Smooth muscle cell (in vitro differentiated cells): ENCODE results near the gene PSMB3. TPM values are rescaled to one million over a fixed set of nuclear protein-coding genes. Genes with fewer than 3 reads are reported as not detected.

Source experiments
- DNase-seq: peaks from one replicate; lab custom pipeline; 2025; ENCODE audit not compliant: unreplicated experiment; lab: John Stamatoyannopoulos, UW
- H2AFZ ChIP-seq: fragments of 200-600 bp; sonication (generic); 2 replicates; pipeline ENCODE4 v1.6.0; 2016; ENCODE audit warnings: antibody characterized with exemption, low read depth, mild to moderate bottlenecking
- H3F3A ChIP-seq: fragments of 200-600 bp; sonication (generic); 2 replicates; pipeline ENCODE4 v1.6.0; 2017; ENCODE audit warnings: antibody characterized with exemption, low read depth
- H3K27ac ChIP-seq: fragments of 200-600 bp; sonication (generic); 2 replicates; pipeline ENCODE4 v1.5.1; 2016; ENCODE audit warnings: low read depth, mild to moderate bottlenecking
- H3K27me3 ChIP-seq: fragments of 200-600 bp; sonication (generic); 2 replicates; pipeline ENCODE4 v1.6.1; 2016; ENCODE audit warnings: low read depth, mild to moderate bottlenecking
- H3K36me3 ChIP-seq: fragments of 200-600 bp; sonication (generic); 2 replicates; pipeline ENCODE4 v1.5.1; 2016; ENCODE audit warnings: low read depth
- H3K4me1 ChIP-seq: fragments of 200-600 bp; sonication (generic); 2 replicates; pipeline ENCODE4 v1.5.1; 2016; ENCODE audit warnings: low read depth
- H3K4me2 ChIP-seq: fragments of 200-600 bp; sonication (generic); 2 replicates; pipeline ENCODE4 v1.6.0; 2016; ENCODE audit warnings: mild to moderate bottlenecking
- H3K4me3 ChIP-seq: fragments of 200-600 bp; sonication (generic); 2 replicates; pipeline ENCODE4 v1.5.1; 2016; ENCODE audit warnings: mild to moderate bottlenecking
- H3K79me2 ChIP-seq: fragments of 200-600 bp; sonication (generic); 2 replicates; pipeline ENCODE4 v1.6.0; 2016; ENCODE audit warnings: low read depth, mild to moderate bottlenecking
- H3K9ac ChIP-seq: fragments of 200-600 bp; sonication (generic); 2 replicates; pipeline ENCODE4 v1.6.0; 2016; ENCODE audit warnings: low read depth
- H3K9me3 ChIP-seq: fragments of 200-600 bp; sonication (generic); replicated peaks from 2 replicates; pipeline ENCODE4 v1.5.1; 2016; ENCODE audit warnings: low read depth
- H4K20me1 ChIP-seq: fragments of 200-600 bp; sonication (generic); 2 replicates; pipeline ENCODE4 v1.6.0; 2016; ENCODE audit warnings: low read depth
- WGBS: methylation state at CpG from one replicate; pipeline ENCODE4 v1.1.7; 2016; ENCODE audit warnings: low lambda C conversion rate; 5-methylcytosine and 5-hydroxymethylcytosine counted together
- polyA plus RNA-seq: library from polyadenylated mRNA; unstranded; fragments of >200 nt; fragmentation: Nextera tagmentation; extraction: Ambion mirVana; gene quantifications from 2 replicates; pipeline ENCODE4 v1.2.1, GENCODE V29; 2016
- total RNA-seq: library from RNA; depleted of rRNA; stranded (reverse); fragments of >200 nt; gene quantifications from 2 replicates; pipeline ENCODE4 v1.2.3, GENCODE V29; 2014
- TF ChIP-seq, protein P1 (sequence below): fragments of 200-600 bp; sonication (generic); IDR thresholded peaks from 2 replicates; pipeline ENCODE4 v1.5.1; 2017; ENCODE audit warnings: borderline replicate concordance, mild to moderate bottlenecking, antibody characterized with exemption; ENCODE audit not compliant: insufficient read depth, poor library complexity, severe bottlenecking

The PSMB3 gene
- 265 and 312 TPM in 2 replicates for total RNA-seq
- polyA plus RNA-seq: 346 and 358 TPM in 2 replicates

DNA sequence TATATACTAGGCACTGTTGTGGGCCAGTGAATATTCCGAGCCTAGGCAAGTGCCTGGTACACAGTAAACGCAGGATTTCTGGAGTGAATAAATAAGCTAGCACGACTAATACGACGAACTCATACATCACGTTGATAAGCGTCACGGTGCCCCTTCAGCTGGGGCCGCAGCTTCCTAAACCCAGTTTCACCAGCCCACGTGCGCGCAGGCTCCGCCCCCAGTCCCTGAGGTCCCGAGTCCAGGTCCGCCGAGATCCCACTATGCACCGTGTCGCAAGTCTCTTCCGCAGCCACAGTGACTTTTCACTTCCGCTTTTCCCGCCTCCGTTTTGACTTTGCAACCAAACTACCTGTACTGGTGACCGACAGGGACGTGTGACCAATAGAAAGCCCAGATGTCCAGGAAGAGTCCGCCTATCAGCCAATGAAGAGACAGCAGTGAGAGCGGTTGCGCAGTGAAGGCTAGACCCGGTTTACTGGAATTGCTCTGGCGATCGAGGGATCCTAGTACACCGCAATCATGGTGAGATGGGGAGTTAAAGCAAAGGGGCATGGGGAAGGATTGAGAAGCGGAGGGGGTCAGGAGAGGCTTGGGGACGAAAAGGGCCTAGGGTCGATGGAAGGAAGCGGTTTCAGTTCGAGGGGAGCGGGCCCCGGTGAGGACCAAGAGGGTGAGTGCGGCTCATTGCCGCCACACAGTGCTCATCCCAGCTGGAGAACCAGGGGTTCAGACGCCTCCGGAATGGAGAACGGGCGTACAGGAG lies at the start of gene PSMB3:
PSMB3 (plus strand) TSS at position 434 of the 763 bp plus-strand sequence; CDS start at position 520, 86 bp downstream.
- H3F3A ChIP-seq: peaks cover 11% of the 10 kb centered on the region
- H3K4me1 ChIP-seq: peaks cover 20% of the 10 kb centered on the region
- H4K20me1 ChIP-seq: no peaks in the 10 kb centered on the region
- H3K27ac ChIP-seq: peak within 1 kb of the TSS; percentile 38
- peak within 1 kb of the TSS; percentile 72 for H3K4me3 ChIP-seq
- peak within 1 kb of the TSS; percentile 98 for H3K4me2 ChIP-seq
- DNase-seq: peak; percentile 75
- peaks cover 6% of the 10 kb centered on the region for H3K27me3 ChIP-seq
- peaks cover 26% of the 10 kb centered on the region for H3K79me2 ChIP-seq
- peak within 1 kb of the TSS; percentile 70 for H3K9ac ChIP-seq
- H2AFZ ChIP-seq: peak within 1 kb of the TSS; percentile 68
- TF ChIP-seq, protein P1, sequence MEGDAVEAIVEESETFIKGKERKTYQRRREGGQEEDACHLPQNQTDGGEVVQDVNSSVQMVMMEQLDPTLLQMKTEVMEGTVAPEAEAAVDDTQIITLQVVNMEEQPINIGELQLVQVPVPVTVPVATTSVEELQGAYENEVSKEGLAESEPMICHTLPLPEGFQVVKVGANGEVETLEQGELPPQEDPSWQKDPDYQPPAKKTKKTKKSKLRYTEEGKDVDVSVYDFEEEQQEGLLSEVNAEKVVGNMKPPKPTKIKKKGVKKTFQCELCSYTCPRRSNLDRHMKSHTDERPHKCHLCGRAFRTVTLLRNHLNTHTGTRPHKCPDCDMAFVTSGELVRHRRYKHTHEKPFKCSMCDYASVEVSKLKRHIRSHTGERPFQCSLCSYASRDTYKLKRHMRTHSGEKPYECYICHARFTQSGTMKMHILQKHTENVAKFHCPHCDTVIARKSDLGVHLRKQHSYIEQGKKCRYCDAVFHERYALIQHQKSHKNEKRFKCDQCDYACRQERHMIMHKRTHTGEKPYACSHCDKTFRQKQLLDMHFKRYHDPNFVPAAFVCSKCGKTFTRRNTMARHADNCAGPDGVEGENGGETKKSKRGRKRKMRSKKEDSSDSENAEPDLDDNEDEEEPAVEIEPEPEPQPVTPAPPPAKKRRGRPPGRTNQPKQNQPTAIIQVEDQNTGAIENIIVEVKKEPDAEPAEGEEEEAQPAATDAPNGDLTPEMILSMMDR: no peak
- H3K36me3 ChIP-seq: no peaks in the 10 kb centered on the region
- no peaks in the 10 kb centered on the region for H3K9me3 ChIP-seq
- under 1% methylated on average over 43 of the region's 44 CpGs for WGBS

GRCh38 chr17:38702916-38703741 lies 49.4 kb upstream of the PSMB3 start:
- Histone ChIP-seq H3K4me2 (peak overlapping the region; percentile 91), H3K36me3 (no peaks in the 10 kb centered on the region), H3F3A (peaks cover 13% of the 10 kb centered on the region), H4K20me1 (peaks cover 19% of the 10 kb centered on the region), H2AFZ (peak overlapping the region; percentile 99), H3K27ac (peak overlapping the region; percentile 15), H3K27me3 (no peaks in the 10 kb centered on the region), H3K9me3 (no peaks in the 10 kb centered on the region), H3K9ac (peak overlapping the region; percentile 90), H3K4me1 (peaks cover 12% of the 10 kb centered on the region), H3K79me2 (no peaks in the 10 kb centered on the region), H3K4me3 (peak overlapping the region; percentile 98)
- TF ChIP-seq, protein P1: no peak
- no peak for DNase-seq
- WGBS: 2% methylated on average over 55 of the region's 55 CpGs

DNA sequence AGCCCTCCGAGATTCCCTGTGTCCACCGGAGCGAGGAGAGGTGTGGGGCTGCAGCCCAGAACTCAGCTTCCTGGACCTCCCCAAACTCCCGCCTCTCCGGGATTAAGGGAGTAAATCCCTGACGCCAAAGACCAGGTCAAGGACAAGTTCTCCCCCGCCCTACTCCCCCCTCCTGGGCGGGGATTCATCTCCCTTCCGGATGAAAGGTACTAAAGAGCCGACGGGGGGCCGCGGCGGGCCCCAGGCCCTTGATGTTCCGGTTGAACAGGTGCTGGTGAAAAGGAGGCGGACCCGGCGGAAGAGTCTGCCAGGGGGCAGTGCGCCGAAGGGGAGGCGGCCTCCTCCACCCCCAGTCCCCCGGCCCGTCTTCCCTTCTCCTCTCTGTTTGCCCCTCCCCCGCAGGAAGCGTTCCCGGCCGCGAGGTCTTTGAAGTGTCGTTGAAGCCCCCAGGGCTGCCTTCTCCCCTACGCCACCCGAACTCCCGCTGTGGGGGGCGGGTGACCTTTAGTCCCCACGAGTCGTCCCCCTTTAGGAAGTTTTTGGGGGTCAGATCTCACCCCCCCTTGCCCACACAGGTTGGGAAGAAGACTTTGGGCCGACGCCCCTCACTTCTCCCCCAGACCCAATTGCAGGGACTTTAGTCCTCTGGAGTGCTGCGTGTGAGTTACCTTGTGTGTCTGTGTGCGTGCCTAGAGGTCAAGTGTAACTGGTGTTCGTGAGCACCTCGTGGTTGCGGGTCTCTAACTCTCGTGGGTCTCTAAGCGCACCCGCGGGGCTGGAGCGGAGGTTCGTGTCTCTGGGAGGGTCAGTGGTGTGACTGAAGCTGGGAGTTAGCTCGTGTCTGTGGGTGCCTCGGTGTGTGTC lies 48.6 kb upstream of the PSMB3 start:
- peak overlapping the region; percentile 90 for H3K9ac ChIP-seq
- peak overlapping the region; percentile 98 for H3K4me3 ChIP-seq
- DNase-seq: peak; percentile 15
- 1% methylated on average over 41 of the region's 50 CpGs for WGBS
- no peaks in the 10 kb centered on the region for H3K36me3 ChIP-seq
- peak overlapping the region; percentile 83 for H3K27ac ChIP-seq
- no peaks in the 10 kb centered on the region for H3K79me2 ChIP-seq
- peaks cover 22% of the 10 kb centered on the region for H4K20me1 ChIP-seq
- H3K4me2 ChIP-seq: peak overlapping the region; percentile 91
- H3K9me3 ChIP-seq: no peaks in the 10 kb centered on the region
- peak overlapping the region; percentile 99 for H2AFZ ChIP-seq
- H3F3A ChIP-seq: peaks cover 13% of the 10 kb centered on the region
- H3K4me1 ChIP-seq: peaks cover 12% of the 10 kb centered on the region
- TF ChIP-seq, protein P1: no peak
- no peaks in the 10 kb centered on the region for H3K27me3 ChIP-seq
